ENCODE data around the gene DCTN3. TPM values are rescaled to one million over a fixed set of nuclear protein-coding genes. Genes with fewer than 3 reads are reported as not detected.

Gene DCTN3
- total RNA-seq, 6 experiments from 2014 or later, result 150 to 176 (median 161) TPM

DNA sequence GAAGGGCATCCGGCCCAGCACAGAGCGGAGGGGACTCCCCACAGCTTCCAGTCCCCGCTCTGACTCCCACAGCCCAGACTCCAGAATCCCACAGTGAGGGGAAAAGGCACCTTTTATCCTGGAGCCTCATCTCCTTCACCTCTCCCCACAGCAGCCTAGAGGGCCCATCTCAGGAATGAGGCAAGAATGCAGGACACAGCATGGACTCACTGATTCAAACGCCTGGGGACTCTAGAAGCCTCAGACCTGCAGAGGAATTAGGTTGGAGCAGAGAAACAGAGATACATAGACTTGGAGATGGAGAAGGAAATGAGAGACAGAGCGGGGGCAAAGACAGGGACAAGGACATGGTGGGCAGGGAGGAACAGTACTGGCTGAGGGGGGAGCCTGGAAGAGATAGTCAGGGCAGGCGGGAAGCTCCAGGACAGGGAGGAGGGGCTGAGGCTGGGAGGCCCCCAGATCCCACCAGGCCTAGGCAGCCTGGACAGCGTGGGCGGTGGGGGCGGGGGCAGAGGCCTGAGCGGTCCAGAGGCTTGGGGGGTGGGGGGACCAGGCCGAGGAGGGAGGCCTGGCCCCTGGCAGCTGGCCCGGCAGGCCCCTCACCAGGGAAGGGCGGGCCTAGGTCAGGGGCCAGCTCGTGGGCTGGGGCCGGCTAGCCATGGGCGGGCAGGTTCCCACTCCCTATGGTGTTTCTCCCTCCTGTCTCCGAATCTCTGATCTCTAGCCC, 46.5 kb downstream of the DCTN3 start:
- H3K4me1 Mint-ChIP-seq (ENCODE audit: low read depth), result no peaks in the 10 kb centered on the region
- H3K4me3 Mint-ChIP-seq, result no peak overlapping the region
- no peak for DNase-seq
- TF ChIP-seq, protein P1, sequence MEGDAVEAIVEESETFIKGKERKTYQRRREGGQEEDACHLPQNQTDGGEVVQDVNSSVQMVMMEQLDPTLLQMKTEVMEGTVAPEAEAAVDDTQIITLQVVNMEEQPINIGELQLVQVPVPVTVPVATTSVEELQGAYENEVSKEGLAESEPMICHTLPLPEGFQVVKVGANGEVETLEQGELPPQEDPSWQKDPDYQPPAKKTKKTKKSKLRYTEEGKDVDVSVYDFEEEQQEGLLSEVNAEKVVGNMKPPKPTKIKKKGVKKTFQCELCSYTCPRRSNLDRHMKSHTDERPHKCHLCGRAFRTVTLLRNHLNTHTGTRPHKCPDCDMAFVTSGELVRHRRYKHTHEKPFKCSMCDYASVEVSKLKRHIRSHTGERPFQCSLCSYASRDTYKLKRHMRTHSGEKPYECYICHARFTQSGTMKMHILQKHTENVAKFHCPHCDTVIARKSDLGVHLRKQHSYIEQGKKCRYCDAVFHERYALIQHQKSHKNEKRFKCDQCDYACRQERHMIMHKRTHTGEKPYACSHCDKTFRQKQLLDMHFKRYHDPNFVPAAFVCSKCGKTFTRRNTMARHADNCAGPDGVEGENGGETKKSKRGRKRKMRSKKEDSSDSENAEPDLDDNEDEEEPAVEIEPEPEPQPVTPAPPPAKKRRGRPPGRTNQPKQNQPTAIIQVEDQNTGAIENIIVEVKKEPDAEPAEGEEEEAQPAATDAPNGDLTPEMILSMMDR (IDR thresholded peaks at IDR 0.05), result no peak
- H3K27ac Mint-ChIP-seq, result no peak overlapping the region
- H3K9me3 Mint-ChIP-seq, result no peaks in the 10 kb centered on the region
- H3K36me3 Mint-ChIP-seq (ENCODE audit: low read depth), result no peaks in the 10 kb centered on the region
- H3K27me3 Mint-ChIP-seq (ENCODE audit: insufficient read depth), result peaks cover 39% of the 10 kb centered on the region

DNA sequence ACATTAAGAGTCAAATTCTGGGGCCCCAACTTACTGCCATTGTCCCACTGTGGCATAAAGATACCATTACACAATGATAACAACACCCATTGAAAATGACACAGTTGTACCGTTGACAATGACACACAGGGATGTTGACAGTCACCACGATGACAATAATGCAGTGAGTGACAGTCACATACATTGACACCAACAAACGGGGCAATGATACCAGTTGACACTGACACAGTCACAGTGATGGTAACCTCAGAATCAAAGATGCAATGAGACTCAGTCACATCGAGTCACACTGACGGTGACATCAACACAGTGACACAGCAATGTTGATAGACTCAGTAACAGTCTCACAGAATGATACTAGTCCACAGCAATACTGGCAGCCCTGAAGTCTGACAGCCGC, 47.7 kb downstream of the DCTN3 start:
- H3K4me1 Mint-ChIP-seq (ENCODE audit: low read depth), result no peaks in the 10 kb centered on the region
- H3K9me3 Mint-ChIP-seq, result no peaks in the 10 kb centered on the region
- no peak overlapping the region for H3K4me3 Mint-ChIP-seq
- no peak for DNase-seq
- H3K27me3 Mint-ChIP-seq (ENCODE audit: insufficient read depth), result peaks cover 43% of the 10 kb centered on the region
- H3K27ac Mint-ChIP-seq, result no peak overlapping the region
- no peaks in the 10 kb centered on the region for H3K36me3 Mint-ChIP-seq (ENCODE audit: low read depth)
- TF ChIP-seq, protein P1 (IDR thresholded peaks at IDR 0.05), result no peak

DNA sequence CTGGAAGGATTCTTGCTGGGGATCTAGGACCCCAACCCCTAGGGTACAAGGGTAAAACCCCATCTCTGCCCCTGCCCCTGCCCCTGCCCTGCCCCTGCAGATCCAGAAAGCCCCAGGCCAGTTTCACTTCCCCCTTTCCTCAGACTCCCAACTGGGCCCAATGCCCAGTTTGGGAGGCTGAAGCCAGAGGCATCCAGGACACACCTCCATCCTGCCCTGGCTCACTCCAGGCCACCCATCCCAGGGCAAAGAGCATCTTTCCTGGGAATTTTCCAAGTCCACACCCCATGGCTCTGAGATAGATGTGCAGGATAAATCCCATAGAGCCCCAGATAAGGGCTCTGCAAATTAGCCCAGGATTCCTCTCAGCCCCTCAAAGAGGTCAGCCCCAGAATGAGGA, 48.2 kb downstream of the DCTN3 start:
- DNase-seq, result no peak

DNA sequence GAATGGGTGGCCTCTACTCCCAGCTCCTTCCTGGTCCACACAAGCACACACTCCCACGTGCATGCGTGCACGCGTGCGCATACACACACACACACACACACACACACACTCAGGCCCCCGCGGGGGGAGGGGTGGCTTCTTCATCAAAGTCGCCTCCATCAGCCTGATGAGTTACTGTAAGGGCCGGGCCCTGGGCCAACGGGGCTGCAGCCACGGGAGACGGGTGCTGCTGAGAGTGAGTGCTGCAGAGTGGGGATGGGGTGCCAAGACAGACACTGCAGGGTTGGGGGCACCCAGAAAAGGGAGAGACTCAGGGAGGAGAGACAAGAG, 48.8 kb downstream of the DCTN3 start:
- Mint-ChIP-seq H3K36me3 (ENCODE audit: low read depth) (no peaks in the 10 kb centered on the region), H3K27me3 (ENCODE audit: insufficient read depth) (peaks cover 42% of the 10 kb centered on the region), H3K9me3 (no peaks in the 10 kb centered on the region), H3K27ac (no peak overlapping the region), H3K4me3 (no peak overlapping the region), H3K4me1 (ENCODE audit: low read depth) (no peaks in the 10 kb centered on the region)
- TF ChIP-seq, protein P1 (IDR thresholded peaks at IDR 0.05), result no peak
- DNase-seq, result no peak

More for the DNA sequence above, 48.2 kb downstream of the DCTN3 start:
- Mint-ChIP-seq H3K27me3 (ENCODE audit: insufficient read depth) (peaks cover 41% of the 10 kb centered on the region), H3K9me3 (no peaks in the 10 kb centered on the region), H3K36me3 (ENCODE audit: low read depth) (no peaks in the 10 kb centered on the region), H3K4me1 (ENCODE audit: low read depth) (no peaks in the 10 kb centered on the region), H3K4me3 (no peak overlapping the region), H3K27ac (no peak overlapping the region)
- TF ChIP-seq, protein P1 (IDR thresholded peaks at IDR 0.05), result no peak

DNA sequence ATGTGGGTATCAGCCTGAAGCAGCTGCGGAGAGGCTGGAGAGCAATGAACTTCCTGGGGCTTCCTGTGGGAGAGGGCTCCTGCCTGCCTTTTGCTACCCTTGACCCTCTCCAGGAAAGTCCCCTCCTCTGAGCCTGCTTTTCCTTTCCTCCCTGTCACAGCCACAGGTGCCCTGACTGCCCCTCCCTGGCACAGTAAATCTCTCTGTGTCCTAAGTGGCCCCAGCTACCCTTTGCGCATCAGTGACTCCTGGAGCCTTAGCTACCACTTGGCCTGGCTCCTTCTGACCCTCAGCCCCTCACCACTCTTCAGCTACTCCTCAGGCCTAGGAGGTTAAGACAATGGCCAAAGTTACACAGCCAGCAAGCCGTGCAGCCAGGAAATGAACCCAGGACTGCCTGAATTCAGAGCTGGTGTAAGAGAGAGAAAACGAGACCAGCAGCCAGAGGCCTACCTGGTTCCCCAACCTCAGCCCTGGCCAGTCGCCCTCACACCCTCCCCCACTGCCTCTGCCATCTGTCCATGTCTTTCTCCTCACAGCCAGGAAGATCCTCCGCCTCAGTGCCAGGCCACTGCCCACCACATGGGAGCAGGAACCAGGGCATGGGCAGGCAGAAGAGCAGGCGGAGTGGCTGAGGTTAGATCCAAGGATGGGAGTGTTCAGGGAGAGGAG, 49.4 kb downstream of the DCTN3 start:
- Mint-ChIP-seq H3K27me3 (ENCODE audit: insufficient read depth) (peaks cover 43% of the 10 kb centered on the region), H3K4me1 (ENCODE audit: low read depth) (no peaks in the 10 kb centered on the region), H3K4me3 (no peak overlapping the region), H3K9me3 (no peaks in the 10 kb centered on the region), H3K27ac (no peak overlapping the region), H3K36me3 (ENCODE audit: low read depth) (no peaks in the 10 kb centered on the region)
- no peak for DNase-seq
- TF ChIP-seq, protein P1 (IDR thresholded peaks at IDR 0.05), result no peak
